Activated CD4-positive, alpha-beta T cell treated with anti-CD3 and anti-CD28 coated beads, Interleukin-2, amount 50 U/mL, for 24 hours (primary cell): ENCODE data around the gene FAM124B.
"Not testable (repeated sequence)": the region's sequence is repeated elsewhere in the genome, so short reads cannot be mapped to it uniquely, and the experiment has no call there.

Source experiments
- DNase-seq, 2 donors: peaks; one replicate each; pipeline ENCODE4 v3.0.0-alpha.2; 2020; ENCODE audit warnings: low read depth in 1 of 2, low spot score in 1 of 2

FAM124B gene

GRCh38 chr2:224382973-224383555 is 18.8 kb downstream of the FAM124B start:
- DNase-seq, result no peak

GRCh38 chr2:224382280-224382647 is 19.6 kb downstream of the FAM124B start:
- DNase-seq, result not testable (repeated sequence)

GRCh38 chr2:224381521-224382279 is 20.2 kb downstream of the FAM124B start:
- no peak for DNase-seq

GRCh38 chr2:224379986-224380385 is 21.9 kb downstream of the FAM124B start:
- no peak for DNase-seq

DNA sequence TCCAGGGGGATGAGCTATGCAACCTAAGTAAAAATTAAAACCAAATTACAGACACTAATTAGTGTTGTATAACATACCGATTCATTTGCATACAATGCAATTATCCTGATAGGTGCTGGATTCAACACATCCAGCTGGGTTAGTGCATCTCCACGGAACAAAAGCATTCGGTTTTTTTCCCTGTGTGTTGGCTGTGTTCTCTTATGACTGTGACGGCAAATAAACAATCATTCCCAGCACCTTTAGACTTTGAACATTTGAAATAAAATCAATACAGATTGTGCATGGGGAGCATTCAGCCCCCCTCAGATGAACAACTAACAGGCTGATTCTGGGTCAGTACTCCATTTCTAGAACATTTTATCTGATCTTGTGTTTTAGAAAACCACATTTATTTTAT is 22.7 kb downstream of the FAM124B start:
- DNase-seq, result no peak

GRCh38 chr2:224378701-224379097 is 23.2 kb downstream of the FAM124B start:
- DNase-seq, result no peak

- no peak for DNase-seq
These were observed 23.9 kb downstream of the FAM124B start for GRCh38 chr2:224377751-224378700.

DNA sequence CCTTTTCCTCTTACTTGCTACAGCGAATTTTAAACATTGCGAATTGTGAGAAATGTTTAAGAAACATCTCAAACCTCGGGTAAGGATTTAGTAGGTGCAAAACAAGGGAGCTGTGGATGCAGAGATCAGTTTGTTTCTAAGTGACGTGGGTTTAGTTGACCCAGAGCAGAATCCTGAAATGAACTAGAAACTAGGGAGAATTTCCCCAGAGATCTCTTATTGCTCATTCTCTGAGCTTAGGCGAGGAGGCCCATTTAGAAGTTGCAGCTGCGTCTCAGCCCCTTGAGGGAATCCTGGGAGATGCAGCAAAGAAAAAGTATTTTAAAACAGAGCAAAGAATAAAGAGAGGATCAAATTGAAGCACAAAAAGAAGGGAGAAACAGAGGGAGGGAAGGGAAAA is 29.3 kb downstream of the FAM124B start:
- no peak for DNase-seq

DNA sequence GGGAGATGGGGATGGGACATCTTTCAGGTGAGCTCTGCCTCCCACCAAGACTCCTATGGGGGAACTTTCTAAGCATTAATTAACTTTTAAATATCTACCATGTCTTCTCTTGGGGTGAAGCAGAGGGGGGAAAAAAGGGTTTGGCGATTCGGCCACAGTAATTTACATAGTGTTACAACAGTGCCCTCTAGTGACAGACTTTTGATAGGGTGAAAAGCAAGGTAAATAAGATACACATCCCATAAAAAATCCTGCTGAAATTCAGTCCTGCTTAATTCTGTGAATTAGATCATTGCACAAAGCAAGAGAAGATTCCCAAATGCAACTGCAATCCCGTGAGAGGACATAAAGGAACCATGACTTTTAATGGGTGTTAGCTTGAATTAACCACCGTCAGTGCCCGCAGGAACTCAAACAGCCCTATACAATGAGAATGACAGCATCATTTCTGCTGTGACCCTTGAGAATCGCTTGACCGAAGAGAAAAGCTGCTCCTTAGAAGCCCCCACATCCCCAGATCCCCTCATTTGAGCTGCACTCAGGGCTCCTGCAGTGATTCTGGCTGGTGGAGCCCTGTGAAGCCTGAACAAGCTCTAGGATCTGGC is 32.8 kb downstream of the FAM124B start:
- peak in 1 of 2 donors; percentile 30 for DNase-seq

- no peak for DNase-seq
These were observed 35.6 kb downstream of the FAM124B start for GRCh38 chr2:224366267-224366844.

DNA sequence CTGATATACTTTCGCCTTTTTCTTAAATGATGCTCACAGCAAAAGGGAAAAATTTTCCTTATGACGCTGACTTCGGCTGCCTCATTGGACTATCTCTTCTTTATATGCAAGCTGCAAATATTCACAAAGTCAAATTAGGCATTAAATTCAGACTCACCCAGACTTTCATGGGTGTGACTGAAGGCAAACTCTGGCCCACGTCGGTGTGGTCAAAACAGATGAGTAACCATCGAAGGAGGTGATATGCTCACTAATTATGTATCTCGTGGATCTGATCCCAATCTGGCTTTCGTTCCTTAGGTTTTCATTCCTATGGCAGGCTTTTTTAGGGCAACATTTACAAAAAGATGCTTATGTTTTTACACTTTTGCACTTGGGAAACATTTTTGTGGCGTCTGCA is 36.6 kb downstream of the FAM124B start:
- DNase-seq, result no peak

- no peak for DNase-seq
These were observed 38.6 kb downstream of the FAM124B start for GRCh38 chr2:224363281-224363680.

DNA sequence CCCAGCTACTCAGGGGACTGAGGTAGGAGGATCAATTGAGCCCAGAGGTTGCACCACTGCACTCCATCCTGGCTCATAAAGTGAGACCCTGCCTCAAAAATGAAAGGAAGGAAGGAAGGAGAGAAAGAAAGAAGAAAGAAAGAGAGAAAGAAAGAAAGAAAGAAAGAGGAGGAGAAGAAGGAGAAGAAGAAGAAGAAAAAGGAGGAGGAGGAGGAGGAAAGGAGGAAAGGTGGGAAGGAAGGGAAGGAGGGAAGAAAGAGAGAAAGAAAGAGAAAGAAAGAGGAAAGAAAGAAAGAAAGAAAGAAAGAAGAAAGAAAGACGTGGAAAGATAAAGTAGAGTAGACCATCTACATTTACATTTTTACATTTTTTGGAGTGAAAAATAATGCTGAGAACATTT is 39.8 kb downstream of the FAM124B start:
- DNase-seq, result no peak

DNA sequence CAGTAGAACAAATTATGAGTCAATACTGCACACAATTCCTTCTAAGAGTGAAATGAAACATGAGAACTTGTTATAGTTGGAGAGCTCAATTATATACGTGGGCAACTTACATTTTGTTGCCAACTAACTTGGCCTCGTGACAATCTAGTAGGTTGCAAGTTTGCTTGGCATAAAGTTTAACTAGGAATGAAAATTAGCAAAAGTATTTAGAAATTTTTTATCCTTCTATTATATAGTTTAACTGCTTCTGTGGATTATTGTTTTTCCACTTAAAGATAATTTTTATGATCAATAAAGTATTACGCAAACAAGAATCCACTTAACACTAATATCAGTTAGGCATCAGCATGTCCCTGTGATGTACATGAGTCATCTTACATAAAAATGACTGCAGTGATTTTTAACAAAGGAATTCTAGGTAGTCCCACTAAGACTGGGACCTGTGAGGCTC is 41.1 kb downstream of the FAM124B start:
- no peak for DNase-seq

DNA sequence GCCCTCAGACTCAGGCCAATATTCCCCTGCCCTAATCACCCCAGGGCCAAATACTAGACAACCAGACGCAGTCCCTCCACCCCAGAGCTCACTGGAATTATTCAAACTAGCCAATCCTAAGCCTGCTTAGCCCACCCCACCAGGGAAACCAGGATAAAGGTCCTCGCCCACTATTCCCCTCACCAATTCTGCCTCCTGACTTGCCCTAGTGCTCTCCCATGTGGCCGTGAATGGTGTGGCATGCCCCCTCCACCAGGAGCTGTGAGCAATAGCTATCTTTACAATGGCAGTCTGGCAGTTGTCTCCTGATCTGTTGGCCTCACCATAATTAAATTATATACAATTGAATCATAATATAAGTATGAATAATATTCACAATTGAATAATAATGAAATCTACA is 42.3 kb downstream of the FAM124B start:
- DNase-seq, result no peak

DNA sequence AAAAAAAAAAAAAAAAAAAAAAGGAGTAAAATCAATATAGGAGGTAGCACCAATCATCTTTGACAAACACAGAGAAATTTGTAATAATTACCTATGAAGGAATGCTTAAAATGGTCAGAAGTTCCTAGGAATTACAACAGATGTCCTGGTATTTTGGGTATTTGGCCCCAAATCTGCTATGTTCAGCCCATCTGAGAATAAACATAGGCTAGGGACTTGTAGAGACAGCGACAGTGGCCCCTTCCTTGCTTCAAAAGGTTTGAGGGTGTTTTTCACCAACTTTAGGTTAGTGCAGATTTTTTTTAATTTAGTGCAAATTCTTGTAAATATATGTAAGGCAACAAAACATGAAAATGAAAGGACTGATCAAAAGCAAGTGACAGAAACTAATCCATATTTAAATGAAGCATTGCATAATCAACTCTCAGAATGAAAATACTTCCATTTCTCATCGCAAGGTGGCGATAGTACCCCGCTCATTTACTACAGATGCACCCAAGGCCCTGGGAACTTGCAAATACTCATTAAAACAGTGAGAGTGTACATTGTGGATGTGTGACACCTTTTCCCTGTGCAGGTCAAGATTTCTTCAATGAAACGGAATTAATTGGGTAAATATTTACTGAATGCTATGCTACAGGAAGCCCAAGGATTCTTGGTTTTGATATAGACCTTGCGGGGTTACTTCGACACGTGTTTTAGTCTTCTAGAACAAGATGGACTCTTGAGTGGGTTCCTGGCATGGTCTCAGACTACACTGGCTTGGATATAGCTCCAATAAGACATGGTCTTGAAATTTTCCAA is 44.6 kb downstream of the FAM124B start:
- DNase-seq, result peak; percentile 21 to 51

DNA sequence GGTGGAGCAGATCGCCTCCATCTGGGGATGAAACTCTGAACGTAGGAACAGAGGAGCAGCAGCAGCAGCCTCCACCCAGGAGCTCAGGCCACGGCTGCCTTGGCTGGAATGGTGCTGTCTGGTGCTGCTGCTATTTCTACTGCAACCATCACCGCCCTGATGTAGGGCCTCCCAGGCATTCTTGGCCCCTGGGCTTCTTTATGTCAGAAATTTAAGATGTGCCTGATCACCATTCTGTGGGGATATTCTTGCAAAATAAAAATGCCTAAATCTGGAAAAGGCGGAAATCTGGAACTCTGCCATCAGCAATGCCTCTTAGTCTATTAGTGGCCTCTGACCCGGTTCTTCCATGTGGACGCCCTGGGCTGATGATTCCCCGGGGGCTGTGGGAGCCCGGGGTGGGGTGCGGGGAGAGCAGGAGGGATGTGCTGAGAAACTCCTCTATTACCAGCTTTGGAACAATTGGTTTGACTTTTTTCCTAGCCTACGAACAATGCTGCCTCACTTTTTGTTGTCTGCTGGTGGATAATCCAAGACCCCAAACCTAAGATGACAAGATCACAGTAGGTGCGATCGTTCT is 47.2 kb downstream of the FAM124B start:
- no peak for DNase-seq

DNA sequence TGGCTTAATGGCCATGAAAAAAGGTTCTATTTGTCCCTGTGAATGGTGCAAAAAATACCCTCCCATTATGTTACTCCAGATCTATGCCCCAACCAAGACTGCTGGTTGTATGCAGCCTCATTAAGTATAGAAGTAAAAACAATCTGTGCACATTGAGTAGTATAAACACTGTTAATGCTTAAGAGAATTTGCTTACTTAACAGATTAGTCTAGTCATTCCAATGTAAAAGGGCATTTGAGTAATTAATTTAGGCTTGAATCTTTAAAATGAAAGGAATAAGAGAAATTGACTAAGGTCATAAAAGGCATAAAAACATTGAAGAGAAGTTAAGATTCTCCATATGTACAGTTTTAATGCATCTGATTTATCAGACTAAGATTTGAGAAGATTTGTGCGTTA is 51.2 kb downstream of the FAM124B start:
- DNase-seq, result no peak

GRCh38 chr2:224349396-224349795 is 52.5 kb downstream of the FAM124B start:
- no peak for DNase-seq
